ENCODE measurements around the gene AGBL1.
A peak's percentile ranks its signal among the peaks of the same experiment; 100 is the strongest.

The AGBL1 gene

GRCh38 chr15:86903642-86904421 is 824.2 kb downstream of the AGBL1 start:
- DNase-seq, result no peak

GRCh38 chr15:86905625-86906256 is 826.1 kb downstream of the AGBL1 start:
- no peak for DNase-seq

- DNase-seq, result no peak
Measured at GRCh38 chr15:86906376-86906775, 826.7 kb downstream of the AGBL1 start.

GRCh38 chr15:86911022-86911421 is 831.4 kb downstream of the AGBL1 start:
- no peak for DNase-seq

GRCh38 chr15:86912661-86913060 is 833.0 kb downstream of the AGBL1 start:
- no peak for DNase-seq

GRCh38 chr15:86915811-86916331 is 836.2 kb downstream of the AGBL1 start:
- peak; percentile 52 for DNase-seq

- no peak for DNase-seq
Measured at GRCh38 chr15:86916671-86917360, 837.1 kb downstream of the AGBL1 start.

GRCh38 chr15:86917361-86917671 is 837.6 kb downstream of the AGBL1 start:
- DNase-seq, result no peak

GRCh38 chr15:86919581-86919980 is 839.9 kb downstream of the AGBL1 start:
- DNase-seq, result no peak

GRCh38 chr15:86929461-86929860 is 849.8 kb downstream of the AGBL1 start:
- no peak for DNase-seq

GRCh38 chr15:86932456-86932855 is 852.8 kb downstream of the AGBL1 start:
- no peak for DNase-seq

- no peak for DNase-seq
Measured at GRCh38 chr15:86935841-86936240, 856.2 kb downstream of the AGBL1 start.

- DNase-seq, result no peak
Measured at GRCh38 chr15:86942285-86942684, 862.6 kb downstream of the AGBL1 start.

- no peak for DNase-seq
Measured at GRCh38 chr15:86948719-86949118, 869.0 kb downstream of the AGBL1 start.

- no peak for DNase-seq
Measured at GRCh38 chr15:86959254-86959653, 879.6 kb downstream of the AGBL1 start.

GRCh38 chr15:86961669-86962068 is 882.0 kb downstream of the AGBL1 start:
- no peak for DNase-seq

- no peak for DNase-seq
Measured at GRCh38 chr15:86964271-86964670, 884.6 kb downstream of the AGBL1 start.

GRCh38 chr15:86968244-86968643 is 888.6 kb downstream of the AGBL1 start:
- DNase-seq, result no peak

GRCh38 chr15:86969364-86969763 is 889.7 kb downstream of the AGBL1 start:
- no peak for DNase-seq

- DNase-seq, result no peak
Measured at GRCh38 chr15:86973284-86973844, 893.7 kb downstream of the AGBL1 start.

GRCh38 chr15:86988033-86988432 is 908.4 kb downstream of the AGBL1 start:
- no peak for DNase-seq

GRCh38 chr15:87021751-87022150 is 942.1 kb downstream of the AGBL1 start:
- DNase-seq, result no peak

- DNase-seq, result no peak
Measured at GRCh38 chr15:87031540-87032230, 952.0 kb downstream of the AGBL1 start.
